ENCODE data around the gene TPH2.

DNA sequence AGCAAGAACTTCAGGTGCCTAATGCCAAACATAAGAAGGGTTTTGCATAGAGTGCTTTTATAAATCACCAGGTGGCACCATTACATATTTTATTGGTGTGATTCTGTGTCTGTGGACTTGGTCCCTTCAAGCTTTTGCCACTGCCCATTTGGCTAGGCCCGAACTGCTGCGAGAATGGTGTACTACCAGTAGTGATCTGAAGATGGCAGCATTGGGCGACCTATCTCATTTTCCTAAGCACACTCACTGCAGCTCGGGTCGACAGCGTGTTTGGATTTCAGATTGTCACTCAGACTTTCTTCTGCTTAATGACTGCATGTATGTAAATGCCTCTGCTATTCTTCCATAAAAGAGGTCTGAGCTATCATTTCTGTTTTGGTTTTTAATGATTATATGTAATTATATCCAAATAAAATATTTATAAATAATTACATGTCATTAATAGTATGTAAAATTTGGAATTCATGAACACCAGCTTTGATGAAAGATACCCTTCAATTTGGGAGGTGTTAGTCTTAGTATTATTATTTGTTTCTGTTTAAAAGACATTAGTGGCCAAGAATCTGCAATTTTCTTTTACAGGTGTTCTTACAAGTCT is 78.5 kb downstream of the TPH2 start:
- TF ChIP-seq CTCF (IDR thresholded peaks at IDR 0.05) (peak; percentile 75 to 81 (median 78)), POLR2A (IDR thresholded peaks at IDR 0.05) (no peak)
